ENCODE measurements around the gene SH3RF3.

Gene SH3RF3

DNA sequence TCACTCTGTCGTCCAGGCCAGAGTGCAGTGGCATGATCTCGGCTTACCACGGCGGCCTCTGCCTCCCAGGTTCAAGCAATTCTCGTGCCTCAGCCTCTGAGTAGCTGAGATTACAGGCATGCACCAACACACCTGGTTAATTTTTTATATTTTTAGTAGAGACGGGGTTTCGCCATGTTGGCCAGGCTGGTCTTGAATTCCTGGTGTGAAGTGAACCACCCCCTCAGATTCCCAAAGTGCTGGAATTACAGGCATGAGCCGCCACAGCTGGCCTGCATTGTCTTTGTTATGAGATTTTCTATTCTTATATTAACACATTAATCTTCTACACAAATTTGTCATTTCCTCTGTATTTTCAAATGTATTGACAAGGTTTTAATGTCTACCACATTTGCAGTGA, 409.5 kb downstream of the SH3RF3 start:
- DNase-seq: no peak

DNA sequence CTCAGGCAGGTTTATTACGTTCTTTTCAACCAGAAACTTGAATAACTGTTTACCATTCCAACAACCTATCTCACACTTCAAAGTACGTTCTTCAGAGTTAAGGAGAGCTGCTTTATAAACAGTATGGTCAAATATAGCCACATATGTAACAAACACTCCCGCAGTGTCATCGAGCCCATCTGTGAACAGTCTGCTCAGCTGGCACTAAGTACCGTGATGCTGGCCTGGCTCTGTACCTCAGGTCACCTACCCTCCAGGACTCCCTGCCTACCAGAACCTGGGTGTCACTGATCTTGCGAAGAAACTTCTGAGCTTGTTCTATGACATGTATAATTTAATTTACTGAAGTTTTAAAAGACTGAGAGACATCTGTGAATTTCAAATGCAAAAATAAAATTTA, 413.4 kb downstream of the SH3RF3 start:
- DNase-seq: no peak

- DNase-seq: peak; percentile 41
These were observed 417.1 kb downstream of the SH3RF3 start for GRCh38 chr2:109545828-109546713.

DNA sequence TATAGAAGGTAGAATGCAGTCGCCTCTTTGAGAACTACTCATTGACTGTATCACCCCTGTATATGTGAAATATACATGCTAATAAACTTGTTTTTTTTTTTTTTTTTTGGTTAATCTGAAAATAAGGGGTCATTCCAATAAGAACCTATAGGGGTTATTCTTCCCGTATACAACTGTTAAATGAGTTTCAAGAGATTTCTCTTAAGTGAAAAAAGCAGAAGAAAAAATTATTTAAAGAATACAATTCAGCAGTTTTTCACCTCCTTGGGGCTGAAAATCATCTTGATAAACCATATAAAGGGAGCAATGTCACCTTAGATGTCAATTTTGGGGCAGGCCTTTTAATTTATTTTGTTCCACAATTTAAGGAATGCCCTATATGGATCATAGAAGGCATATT, 418.3 kb downstream of the SH3RF3 start:
- DNase-seq: no peak

DNA sequence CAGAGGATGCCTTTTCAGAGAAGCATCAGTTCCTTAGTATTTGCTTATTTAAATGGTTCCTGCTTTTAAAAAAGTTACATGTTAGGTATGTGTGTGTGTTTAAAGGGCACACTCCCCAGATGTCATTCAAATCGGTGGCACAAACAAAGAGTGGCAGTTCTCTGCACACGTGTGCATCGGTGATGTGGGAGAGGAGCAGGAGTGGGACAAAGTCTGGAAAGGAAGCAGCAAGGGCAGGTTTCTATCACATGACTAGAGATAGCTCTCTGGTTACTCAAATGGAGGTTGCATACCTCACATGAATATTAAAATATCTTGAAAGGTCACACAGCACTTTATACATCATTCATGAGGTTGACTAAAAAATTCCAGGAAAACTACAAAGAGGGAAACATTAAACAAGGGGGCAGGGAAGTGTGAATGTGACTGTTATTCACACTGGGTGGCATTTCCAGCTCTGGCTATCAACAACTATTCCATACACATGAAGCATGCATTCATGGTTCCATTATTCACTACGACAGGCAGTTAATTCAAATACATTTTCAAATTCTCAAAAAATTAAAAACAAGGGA, 420.1 kb downstream of the SH3RF3 start:
- no peak for DNase-seq

Data from NCI-H69 (cell line).